ENCODE results near the gene MICAL3.
"Not testable (repeated sequence)": the region's sequence is repeated elsewhere in the genome, so short reads cannot be mapped to it uniquely, and the experiment has no call there.

The MICAL3 gene

DNA sequence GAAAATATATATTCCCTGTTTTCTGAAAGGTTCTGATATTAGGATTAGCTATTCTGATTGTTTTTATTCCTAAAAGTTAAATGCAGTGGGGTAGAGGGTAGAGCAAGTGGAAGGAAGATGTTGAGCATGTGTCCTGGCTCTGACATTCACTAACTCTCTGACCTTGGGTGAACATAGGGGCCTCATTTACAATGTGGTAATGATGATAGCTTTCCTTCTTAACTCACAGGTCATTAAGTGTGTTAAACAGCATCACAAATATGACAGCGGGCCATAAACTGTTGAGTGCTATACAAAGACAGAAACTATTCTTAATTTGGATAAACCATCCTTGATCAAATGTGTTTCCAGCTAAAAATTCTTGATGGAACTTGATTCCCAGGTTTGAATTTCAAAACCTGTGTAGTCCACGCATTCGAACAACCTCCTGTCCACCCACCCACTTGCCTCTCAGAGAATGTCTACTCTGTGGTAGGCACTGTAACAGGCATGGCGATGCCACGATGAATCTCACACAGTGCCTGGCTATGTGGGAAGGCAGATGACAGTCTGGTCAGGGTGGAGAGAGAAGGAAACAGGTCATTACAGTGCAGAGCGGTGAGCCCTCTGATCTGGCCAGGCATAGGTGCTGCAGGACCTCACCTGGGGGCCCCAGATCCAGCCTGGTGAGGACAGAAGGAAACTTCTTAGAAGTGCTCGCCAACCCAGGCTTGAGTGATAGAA is 34.2 kb upstream of the MICAL3 start:
- no peak for DNase-seq

DNA sequence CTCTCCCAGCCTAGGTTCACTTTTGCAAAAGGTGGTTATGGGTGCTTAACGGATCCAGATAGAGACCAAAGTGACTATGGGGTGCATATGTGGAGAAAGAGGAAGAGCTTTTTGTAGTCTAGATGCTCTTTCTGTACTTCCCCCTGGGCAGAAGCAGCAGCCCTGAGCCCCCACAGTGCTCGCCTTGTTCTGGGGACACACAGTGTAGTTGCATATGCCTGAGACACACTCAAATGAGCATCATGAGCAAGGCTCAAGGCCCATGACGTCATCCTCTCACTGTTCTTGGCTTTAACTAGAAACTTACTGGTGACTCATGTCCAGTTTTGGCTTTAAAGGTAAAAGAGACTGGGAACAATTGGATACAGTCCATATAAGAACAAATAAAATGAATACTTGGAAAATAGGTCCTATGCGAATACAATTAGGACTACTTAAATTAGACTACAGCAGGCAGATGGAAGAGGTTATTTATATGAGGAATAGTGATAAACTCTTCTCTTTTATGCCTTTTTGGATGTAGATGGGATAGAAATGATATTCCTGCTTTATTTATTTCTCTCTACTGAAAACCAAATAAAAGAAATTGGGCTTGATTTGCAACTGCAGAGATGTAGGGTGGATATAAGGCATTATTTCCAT is 33.3 kb upstream of the MICAL3 start:
- DNase-seq: no peak

DNA sequence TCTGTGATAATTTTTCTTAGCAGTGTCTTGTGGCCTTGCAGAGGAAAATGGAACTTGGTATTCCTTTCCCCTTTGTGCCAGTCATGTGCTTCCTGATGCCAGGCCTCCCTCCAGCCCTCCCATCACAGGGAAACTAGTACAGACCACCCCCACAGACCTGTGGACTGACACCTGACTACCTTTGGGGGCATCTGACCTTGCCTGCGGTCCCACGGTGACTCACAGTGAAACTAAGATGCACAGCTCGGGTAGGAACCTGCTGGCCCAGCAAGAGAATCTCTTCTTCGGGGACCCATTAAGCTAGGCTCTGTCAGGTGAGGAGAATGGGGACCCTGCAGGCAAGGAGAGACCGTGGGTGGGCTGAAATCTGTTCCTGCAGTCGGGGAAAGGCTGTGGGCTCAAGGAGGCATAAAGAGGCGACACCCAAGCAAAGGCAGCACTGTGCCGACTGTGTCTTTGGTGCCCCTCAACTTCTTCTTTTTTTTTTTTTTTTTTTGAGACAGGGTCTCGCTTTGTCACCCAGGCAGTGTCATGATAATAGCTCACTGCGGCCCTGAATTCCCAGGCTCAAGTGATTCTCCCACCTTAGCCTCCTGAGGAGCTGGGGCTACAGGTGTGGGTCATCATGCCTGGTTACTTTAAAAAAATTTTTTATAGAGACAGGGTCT is 32.6 kb upstream of the MICAL3 start:
- no peak for DNase-seq

DNA sequence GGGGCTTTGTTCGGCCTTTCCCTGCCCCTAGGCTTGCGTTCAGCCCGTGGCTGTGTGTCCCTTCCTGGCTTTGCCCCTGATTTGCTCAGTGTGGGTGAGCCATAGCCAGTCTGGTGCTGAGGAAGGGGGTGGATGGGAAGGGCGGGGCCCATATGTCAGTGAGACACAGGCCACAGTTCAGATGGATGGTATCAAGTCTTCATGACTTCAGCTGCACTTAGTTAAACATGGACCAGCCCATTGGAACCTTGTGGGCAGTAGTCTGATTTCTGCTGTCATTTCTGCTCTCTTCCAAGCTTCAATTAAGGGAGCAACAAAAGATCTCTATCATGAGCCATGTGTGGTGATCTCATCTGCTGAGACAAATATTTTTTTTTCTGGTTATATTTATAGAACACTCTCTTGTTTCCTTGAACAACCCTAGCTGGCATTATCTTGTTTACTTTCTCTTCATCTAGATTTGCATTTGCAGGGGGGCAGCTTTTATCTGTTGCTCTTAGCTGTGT is 31.9 kb upstream of the MICAL3 start:
- DNase-seq: no peak

DNA sequence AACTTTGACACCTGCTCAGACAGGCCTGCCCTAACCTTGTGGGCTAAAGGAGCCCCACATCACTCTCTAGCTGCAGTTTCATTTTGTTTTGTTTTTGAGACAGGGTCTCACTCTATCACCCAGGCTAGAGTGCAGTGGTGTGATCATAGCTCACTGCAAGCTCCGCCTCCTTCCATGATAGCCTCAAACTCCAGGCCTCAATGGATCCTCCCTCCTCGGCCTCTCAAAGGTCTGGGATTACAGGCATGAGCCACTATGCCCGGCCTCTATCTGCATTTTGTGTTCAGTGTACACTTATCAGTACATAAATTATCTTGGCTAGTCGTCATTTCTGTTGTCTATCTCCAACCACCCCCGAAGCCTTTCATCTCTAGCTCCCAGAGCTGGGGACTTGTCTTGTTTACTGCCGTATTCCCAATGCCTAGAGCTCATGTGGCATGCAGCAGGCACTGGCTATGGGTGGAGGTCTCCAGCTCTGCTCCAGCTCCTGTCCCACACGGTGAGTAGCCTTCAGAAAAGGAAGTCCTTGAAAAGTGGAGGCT is 31.3 kb upstream of the MICAL3 start:
- no peak for DNase-seq

DNA sequence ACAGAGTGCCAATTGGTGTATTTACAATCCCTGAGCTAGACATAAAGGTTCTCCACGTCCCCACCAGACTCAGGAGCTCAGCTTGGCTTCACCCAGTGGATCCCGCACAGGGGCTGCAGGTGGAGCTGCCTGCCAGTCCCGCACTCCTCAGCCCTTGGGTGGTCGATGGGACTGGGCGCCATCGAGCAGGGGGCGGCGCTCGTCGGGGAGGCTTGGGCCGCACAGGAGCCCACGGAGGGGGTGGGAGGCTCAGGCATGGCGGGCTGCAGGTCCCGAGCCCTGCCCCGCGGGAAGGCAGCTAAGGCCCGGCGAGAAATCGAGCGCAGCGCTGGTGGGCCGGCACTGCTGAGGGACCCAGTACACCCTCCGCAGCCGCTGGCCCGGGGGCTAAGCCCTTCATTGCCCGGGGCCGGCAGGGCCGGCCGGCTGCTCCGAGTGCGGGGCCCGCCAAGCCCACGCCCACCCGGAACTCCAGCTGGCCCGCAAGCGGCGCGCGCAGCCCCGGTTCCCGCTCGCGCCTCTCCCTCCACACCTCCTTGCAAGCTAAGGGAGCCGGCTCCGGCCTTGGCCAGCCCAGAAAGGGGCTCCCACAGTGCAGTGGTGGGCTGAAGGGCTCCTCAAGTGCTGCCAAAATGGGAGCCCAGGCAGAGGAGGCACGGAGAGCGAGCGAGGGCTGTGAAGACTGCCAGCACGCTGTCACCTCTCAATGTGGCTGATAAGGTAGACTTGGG is 29.0 kb upstream of the MICAL3 start:
- not testable (repeated sequence) for DNase-seq

DNA sequence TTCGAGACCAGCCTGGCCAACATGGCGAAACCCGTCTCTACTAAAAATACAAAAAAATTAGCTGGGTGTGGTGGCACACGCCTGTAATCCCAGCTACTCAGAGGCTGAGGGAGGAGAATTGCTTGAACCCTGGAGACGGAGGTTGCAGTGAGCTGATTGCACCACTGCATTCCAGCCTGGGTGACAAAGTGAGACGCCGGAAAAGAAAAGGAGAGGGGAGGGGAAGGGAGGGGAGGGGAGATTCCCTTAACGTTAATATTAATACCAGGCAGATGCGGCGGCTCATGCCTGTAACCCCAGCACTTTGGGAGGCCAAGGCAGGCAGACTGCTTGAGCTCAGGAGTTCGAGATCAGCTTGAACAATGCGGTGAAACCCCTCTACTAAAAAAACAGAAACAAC is 26.8 kb upstream of the MICAL3 start:
- not testable (repeated sequence) for DNase-seq

DNA sequence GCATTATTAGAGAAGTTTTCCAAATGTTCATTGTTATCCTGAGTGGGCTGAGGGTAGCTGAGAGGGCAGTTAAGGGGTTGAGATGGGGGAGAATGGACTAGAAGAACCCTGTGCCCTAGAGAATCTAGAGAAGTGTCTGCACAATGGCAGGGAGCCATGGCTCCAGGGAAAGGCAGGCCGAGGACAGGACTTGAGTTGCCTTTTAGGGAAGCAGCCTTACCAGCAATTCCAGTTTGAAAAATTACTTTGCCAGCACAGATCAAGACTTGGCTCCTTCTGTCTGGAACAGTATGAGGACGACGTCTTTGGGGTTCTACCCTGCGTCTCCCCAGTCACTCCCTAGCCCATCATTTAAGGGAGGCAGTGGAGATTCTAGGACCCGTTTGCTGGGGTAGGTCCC is 25.7 kb upstream of the MICAL3 start:
- no peak for DNase-seq

DNA sequence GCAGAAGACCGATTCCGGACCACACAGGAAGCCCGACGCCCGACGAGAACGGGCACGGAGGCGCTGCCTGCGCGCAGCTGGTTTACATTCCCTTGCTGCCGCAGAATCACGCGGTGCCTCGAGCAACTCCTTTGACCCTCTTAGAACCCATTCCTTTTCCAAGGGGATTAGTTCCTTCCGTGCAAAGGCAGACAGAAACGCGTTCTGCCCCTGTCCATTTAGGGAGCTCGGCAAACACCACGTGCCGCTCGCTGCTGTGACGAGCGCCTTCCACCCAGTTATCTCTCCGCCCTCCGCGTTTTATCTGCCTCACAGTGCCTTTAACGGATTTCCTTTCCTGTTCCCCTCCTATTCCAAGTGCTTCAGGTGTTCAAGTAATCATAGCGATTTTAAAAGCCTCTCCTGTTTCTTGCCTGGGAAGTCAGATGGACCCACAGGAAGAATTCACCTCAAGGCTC is 24.1 kb upstream of the MICAL3 start:
- no peak for DNase-seq

DNA sequence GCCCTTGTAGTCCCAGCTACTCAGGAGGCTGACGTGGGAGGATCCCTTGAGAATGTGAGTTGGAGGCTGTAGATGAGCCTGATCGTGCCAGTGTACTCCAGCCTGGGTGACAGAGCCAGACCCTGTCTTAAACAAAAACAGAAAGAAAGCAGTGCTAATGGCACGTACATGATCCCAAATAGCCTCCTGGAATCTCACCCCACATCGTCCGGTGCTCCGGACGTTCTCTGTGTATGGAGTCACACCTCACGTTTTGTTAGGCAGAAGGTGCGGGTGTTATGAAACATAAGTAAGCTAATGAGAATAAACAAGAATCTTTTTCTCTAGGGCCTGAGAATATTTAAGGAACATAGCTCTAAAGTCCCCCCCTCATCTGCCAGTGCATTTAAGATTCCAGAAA is 23.7 kb upstream of the MICAL3 start:
- no peak for DNase-seq

DNA sequence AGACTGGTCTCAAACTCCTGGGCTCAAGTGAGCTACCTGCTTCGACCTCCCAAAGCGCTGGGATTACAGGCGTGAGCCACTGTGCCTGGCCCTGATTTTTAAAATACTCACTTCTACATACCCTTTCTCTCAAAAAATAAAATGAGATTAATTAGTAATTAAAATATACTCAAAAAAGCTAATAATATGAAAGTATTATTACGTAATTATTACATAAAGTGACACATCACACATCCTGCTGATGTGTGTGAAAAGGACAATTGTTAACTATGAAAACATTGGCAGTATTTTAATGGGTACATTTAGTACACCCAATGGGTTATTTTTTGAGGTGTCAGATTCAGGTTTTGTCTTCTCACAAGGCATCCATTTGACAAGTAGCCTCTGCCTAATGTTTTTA is 21.4 kb upstream of the MICAL3 start:
- no peak for DNase-seq

DNA sequence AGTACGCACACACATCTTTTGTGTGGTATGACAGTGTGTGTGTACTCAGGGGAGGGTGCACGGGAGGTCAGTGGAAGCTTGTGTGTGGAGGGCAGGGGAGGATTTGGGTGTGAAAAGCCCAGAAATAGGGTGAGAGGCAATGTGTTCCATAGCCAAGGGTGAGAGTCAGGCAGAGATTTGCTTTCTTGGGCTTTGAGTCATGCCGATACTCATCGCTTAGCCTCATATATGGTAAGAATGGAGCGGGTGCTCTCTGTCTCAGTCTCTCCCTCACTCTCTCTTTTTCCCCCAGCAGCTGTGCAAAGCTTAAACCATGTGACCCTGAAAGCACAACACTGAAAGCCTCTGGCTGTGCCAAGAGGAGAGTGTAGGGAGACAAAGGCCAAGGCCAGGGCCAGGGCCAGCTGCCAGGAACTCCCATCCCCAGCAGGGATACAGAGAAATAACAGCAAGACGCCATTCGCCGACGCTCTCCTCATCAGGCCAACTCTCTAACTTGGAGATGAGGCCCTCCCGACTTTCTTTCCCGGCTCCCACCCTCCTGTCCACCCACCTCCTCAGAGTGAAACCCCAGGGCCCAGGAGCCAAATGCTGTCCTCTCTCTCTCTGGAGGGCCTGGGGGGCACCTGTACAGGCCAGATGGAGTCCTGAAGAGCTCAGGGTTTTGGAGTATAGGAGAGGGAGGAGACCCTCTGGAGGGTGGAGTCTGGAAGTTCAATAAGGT is 20.3 kb upstream of the MICAL3 start:
- no peak for DNase-seq

DNA sequence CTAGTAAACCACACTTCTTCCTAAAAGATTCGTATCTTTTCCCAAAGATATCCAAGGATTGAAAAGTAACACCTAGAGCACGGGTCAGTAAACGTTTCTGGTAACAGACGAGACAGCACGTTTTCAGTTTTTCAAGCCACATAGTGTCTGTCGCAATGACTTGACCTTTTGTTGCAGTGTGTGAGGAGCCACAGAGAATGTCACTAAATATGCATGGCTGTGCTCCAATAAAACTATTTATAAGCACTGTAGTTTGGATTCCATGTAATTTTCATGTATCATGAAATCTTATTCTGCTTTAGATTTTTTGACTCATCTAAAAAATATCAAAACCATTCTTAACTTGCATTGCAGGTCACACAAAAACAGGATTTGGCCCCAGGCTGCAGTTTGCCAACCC is 18.3 kb upstream of the MICAL3 start:
- DNase-seq: no peak

DNA sequence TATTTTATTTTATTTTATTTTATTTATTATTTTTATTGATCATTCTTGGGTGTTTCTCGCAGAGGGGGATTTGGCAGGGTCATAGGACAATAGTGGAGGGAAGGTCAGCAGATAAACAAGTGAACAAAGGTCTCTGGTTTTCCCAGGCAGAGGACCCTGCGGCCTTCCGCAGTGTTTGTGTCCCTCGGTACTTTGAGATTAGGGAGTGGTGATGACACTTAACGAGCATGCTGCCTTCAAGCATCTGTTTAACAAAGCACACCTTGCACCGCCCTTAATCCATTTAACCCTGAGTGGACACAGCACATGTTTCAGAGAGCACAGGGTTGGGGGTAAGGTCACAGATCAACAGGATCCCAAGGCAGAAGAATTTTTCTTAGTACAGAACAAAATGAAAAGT is 16.5 kb upstream of the MICAL3 start:
- not testable (repeated sequence) for DNase-seq

DNA sequence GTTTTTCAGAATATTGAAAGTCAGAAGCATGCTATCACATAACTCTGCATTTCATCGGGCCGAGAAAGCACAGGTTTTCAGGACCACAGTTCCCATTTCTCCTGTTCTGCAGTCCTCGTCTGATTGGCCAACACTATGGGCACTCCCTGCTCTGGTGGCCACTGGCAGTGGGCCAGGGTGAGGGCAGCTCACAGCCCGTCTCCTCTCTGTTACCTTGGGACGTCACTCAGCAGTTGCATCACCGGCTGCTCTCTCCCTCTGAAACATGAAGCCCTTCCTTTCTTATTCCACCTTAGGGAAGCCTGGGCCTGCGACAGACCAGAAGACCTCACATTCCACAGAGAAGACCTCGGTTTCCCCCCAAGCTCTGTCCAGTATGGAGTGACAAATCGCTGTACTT is 11.4 kb upstream of the MICAL3 start:
- no peak for DNase-seq

DNA sequence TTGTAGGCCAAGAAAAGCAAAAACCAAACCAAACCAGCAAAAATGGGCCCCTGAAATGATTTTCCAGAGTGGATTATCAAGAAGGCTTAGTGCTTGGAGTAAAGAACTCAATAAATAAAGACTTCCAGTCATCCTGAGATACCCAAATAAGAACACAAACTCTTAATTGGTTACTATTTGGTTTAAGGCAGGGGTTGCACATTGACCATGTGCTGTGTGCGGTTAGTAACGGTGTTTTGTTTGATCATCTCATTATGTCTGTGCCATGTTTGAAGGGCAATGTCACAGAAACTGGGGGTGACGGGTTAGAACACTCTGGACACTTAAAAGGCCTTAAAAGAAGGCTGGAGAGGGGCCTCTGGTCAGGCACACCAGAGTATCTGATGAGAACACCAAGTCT is 9.7 kb upstream of the MICAL3 start:
- no peak for DNase-seq

DNA sequence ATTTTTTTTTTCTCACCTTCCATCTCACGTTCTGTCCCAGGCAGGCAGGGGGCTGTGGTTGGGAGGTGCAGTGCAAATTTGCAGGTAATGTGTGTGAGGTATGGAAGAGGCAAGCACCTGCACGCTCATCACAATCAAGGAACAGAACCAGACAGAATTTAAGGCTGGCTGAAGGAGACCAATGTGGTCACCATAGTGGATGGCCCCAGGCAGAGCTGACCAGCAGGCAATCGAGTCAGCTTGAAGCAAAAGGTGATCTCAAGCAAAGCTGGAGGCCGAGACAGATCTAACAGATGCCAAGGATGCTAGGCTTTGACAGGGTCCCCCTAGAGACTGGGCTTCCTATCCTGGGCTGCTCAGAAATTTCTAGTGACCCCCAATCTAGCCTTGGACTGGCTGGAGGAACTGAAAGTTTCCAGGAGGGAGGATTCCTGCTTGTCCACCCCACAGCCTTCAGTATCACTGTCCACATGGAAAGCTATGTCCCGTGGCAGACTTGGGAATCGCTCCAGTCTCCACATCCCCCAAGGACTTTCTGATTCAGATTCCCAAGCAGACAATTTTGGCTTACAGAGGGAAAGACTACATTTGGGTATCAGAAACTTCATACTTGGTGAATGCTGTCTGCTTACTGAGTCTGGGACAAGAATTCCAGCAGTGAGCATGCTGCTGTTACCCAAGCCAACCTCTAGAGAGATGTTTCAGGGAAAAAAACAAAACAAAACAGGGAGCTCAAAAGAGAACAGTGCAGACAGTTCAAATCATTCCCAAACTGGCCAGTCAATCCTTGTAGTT is 9.0 kb upstream of the MICAL3 start:
- no peak for DNase-seq

DNA sequence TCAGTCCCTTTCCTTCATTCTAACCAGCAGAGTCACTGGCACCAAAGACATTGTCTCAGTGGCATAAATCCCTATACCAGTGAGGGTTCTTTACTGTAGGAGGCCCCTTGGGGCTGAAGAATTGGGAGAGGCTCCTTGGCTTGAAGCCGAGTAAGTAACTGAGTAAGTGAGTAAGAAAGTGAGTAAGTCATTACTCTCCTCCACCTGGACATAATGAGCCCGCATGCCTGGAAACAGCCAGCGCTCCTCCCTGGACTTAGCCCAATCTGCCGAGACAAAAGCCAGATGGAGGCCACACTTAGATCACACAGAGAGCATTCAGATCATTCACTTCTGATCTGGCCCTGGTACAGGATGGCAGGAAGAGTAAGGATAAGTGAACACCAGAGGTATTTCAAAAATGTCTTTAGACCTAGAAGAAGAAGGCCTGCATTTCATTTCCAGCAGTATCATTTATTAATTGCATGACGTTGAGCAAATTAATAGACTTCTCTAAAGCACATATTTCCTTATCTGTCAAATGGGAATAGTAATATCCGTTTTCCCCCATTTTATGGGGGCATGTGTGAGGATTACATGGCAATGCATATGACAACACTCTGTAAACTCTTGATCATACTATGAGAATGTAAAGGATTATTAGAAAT is 8.2 kb upstream of the MICAL3 start:
- no peak for DNase-seq

DNA sequence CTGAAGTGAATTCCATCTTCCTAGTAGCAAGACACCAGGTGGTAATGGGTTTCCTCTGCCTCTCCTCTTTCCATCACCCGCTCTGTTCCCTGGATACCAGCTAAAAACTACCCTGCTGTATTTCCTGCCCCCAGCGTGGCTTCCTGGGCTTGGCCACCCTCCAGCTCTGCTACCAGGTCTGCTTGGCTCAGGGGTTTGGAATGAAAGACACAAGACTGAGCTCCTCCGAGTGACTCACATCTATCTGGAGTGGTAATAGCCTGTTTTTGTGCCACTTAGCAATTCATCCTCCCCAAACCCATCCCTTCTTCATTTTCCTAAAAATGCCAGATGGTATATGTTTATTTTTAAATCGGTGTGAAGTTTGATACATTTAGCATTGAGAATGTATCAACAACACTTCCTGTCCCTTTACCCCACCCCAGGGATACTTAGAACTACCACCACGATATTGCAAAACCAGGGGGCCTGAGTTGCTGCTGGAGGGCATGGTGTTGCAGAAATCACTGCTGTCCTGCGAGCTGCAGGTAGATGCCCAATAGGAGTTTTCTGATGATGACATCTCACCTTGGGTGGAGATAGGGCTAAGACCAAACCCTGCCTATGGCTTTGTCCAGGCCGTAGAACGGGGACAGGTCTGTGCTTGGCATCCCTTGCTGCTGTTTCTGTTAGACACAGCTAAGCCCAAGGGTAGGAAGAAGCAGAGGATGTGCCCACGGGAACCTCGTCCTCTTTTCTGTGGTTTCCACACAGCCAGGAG is 7.5 kb upstream of the MICAL3 start:
- no peak for DNase-seq

DNA sequence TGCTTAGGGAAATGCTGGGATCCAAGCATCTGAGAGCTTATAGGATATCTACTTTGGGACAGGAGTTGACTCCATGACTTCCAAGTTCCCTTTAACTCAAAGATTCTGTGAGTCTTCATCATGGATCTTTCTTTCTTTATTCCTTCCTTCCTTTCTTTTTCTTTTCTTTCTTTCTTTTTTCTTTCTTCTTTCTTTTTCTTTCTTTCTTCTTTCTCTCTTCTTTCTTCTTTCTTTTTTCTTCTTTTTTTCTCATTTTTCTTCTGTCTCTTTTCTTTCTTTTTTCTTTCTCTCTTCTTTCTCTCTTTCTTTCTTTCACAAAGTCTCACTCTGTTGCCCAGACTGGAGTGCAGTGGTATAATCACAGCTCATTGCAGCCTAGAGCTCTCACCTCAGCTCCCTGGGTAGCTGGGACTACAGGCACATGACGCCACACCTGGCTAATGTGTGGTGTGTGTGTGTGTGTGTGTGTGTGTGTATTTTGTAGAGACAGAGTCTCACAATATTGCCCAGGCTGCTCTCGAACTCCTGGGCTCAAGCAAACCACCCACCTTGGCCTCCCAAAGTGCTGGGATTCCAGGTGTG is 5.4 kb upstream of the MICAL3 start:
- DNase-seq: no peak
